IPS-18c (cell line): Measurements from ENCODE around the gene CAV3.
A peak's percentile ranks its signal among the peaks of the same experiment; 100 is the strongest.

Source experiments
- H3K4me3 ChIP-seq: 2 replicates; pipeline ENCODE4 v1.7.0; 2013; ENCODE audit warnings: low read depth, mild to moderate bottlenecking, low read length, moderate library complexity; ENCODE audit not compliant: insufficient read depth
- H3K9me3 ChIP-seq: one replicate; pipeline ENCODE4 v1.6.1; 2013; ENCODE audit warnings: mild to moderate bottlenecking, low read length, moderate library complexity; ENCODE audit not compliant: control insufficient read depth, insufficient read depth

The CAV3 gene

GRCh38 chr3:8730656-8731055 lies 2.9 kb upstream of the CAV3 start:
- Histone ChIP-seq H3K9me3 (no peaks in the 10 kb centered on the region), H3K4me3 (no peak overlapping the region)

GRCh38 chr3:8732413-8732812 lies 1.2 kb upstream of the CAV3 start:
- no peak overlapping the region for H3K4me3 ChIP-seq
- H3K9me3 ChIP-seq: no peaks in the 10 kb centered on the region

- H3K9me3 ChIP-seq: no peaks in the 10 kb centered on the region
- H3K4me3 ChIP-seq: no peak overlapping the region
These were observed 706 bp downstream of the CAV3 start for GRCh38 chr3:8734137-8734878.

- Histone ChIP-seq H3K4me3 (no peak overlapping the region), H3K9me3 (no peaks in the 10 kb centered on the region)
These were observed 1.3 kb downstream of the CAV3 start for GRCh38 chr3:8734908-8735307.

GRCh38 chr3:8736436-8736835 lies 2.8 kb downstream of the CAV3 start:
- H3K4me3 ChIP-seq: no peak overlapping the region
- no peaks in the 10 kb centered on the region for H3K9me3 ChIP-seq

- H3K4me3 ChIP-seq: no peak overlapping the region
- H3K9me3 ChIP-seq: no peaks in the 10 kb centered on the region
These were observed 3.7 kb downstream of the CAV3 start for GRCh38 chr3:8737301-8737700.

- Histone ChIP-seq H3K4me3 (no peak overlapping the region), H3K9me3 (no peaks in the 10 kb centered on the region)
These were observed 4.2 kb downstream of the CAV3 start for GRCh38 chr3:8737823-8738222.

GRCh38 chr3:8738639-8739038 lies 5.0 kb downstream of the CAV3 start:
- H3K9me3 ChIP-seq: no peaks in the 10 kb centered on the region
- no peak overlapping the region for H3K4me3 ChIP-seq

- Histone ChIP-seq H3K9me3 (no peaks in the 10 kb centered on the region), H3K4me3 (no peak overlapping the region)
These were observed 6.3 kb downstream of the CAV3 start for GRCh38 chr3:8739757-8740504.

GRCh38 chr3:8741581-8742261 lies 8.1 kb downstream of the CAV3 start:
- Histone ChIP-seq H3K4me3 (0 out of 2 replicates have a peak overlapping the region, but pooled peaks have one; percentile 16), H3K9me3 (peaks cover 2% of the 10 kb centered on the region)

GRCh38 chr3:8743021-8743601 lies 9.5 kb downstream of the CAV3 start:
- Histone ChIP-seq H3K4me3 (no peak overlapping the region), H3K9me3 (peaks cover 2% of the 10 kb centered on the region)

GRCh38 chr3:8743911-8744310 lies 10.3 kb downstream of the CAV3 start:
- peaks cover 2% of the 10 kb centered on the region for H3K9me3 ChIP-seq
- no peak overlapping the region for H3K4me3 ChIP-seq

- Histone ChIP-seq H3K9me3 (peaks cover 2% of the 10 kb centered on the region), H3K4me3 (no peak overlapping the region)
These were observed 12.2 kb downstream of the CAV3 start for GRCh38 chr3:8745619-8746370.

- H3K9me3 ChIP-seq: peaks cover 2% of the 10 kb centered on the region
- H3K4me3 ChIP-seq: no peak overlapping the region
These were observed 13.3 kb downstream of the CAV3 start for GRCh38 chr3:8746780-8747345.

- Histone ChIP-seq H3K4me3 (no peak overlapping the region), H3K9me3 (peaks cover 2% of the 10 kb centered on the region)
These were observed 15.7 kb downstream of the CAV3 start for GRCh38 chr3:8749316-8749715.

GRCh38 chr3:8752832-8753231 lies 19.2 kb downstream of the CAV3 start:
- H3K9me3 ChIP-seq: no peaks in the 10 kb centered on the region
- H3K4me3 ChIP-seq: no peak overlapping the region

GRCh38 chr3:8755097-8755496 lies 21.5 kb downstream of the CAV3 start:
- Histone ChIP-seq H3K9me3 (no peaks in the 10 kb centered on the region), H3K4me3 (no peak overlapping the region)
